ENCODE results near the gene NUF2.
"Not testable (repeated sequence)": the region's sequence is repeated elsewhere in the genome, so short reads cannot be mapped to it uniquely, and the experiment has no call there.

NUF2 gene

DNA sequence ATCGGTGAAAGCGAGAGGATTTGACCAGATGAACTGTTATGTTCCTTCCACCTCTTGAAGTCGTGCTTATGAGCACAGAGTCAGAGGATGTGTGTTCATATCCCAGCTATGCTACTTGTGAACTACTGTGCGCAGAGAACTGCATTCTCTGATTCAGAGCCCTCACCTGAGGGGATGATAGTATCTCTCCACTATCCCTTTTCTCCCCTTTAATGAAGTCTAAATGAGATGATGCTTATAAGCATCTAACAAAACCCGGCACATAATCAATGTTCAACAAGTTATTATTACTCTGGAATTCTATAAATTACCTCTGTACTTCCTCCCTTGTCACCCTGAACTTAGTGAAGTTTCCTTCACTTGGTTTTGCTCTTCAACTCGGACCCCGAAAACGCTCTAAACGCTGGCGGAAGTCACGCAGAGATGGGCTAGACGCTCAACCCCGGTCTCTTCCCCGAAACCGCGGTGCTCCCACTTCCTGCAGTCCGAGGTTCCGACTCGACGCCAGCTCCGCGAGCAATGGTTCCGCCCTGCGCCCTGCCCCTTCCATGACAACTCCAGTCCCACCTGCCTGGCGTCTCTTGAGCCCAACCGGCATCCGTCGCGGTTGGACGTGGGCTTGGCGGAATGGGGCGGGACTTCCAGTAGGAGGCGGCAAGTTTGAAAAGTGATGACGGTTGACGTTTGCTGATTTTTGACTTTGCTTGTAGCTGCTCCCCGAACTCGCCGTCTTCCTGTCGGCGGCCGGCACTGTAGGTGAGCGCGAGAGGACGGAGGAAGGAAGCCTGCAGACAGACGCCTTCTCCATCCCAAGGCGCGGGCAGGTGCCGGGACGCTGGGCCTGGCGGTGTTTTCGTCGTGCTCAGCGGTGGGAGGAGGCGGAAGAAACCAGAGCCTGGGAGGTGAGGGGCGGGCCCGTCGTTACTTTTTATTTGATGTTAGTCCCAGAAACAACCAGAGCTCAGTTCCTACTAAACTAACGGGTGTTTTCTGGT lies at the start of gene NUF2:
NUF2 (plus strand) TSS at position 644 of the 995 bp plus-strand sequence. CDS start 4,098 bp downstream, outside the sequence.
- POLR2A ChIA-PET (ENCODE audit: low non-redundant PET) = interaction anchor here (0.6 kb wide), 1 partner anchor 43 kb away, joined by 4 read pairs; no protein-coding TSS in a partner anchor
- CTCF ChIA-PET = interaction anchor here (0.7 kb wide), 1 partner anchor 250 kb away, joined by 3 read pairs; no protein-coding TSS in a partner anchor
- peak; percentile 96 for DNase-seq (ENCODE audit: low spot score)
- H3K27ac ChIP-seq = peak within 1 kb of the TSS; percentile 93
- TF ChIP-seq, protein P1, sequence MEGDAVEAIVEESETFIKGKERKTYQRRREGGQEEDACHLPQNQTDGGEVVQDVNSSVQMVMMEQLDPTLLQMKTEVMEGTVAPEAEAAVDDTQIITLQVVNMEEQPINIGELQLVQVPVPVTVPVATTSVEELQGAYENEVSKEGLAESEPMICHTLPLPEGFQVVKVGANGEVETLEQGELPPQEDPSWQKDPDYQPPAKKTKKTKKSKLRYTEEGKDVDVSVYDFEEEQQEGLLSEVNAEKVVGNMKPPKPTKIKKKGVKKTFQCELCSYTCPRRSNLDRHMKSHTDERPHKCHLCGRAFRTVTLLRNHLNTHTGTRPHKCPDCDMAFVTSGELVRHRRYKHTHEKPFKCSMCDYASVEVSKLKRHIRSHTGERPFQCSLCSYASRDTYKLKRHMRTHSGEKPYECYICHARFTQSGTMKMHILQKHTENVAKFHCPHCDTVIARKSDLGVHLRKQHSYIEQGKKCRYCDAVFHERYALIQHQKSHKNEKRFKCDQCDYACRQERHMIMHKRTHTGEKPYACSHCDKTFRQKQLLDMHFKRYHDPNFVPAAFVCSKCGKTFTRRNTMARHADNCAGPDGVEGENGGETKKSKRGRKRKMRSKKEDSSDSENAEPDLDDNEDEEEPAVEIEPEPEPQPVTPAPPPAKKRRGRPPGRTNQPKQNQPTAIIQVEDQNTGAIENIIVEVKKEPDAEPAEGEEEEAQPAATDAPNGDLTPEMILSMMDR (conservative IDR thresholded peaks at IDR 0.05; ENCODE audit: low read depth) = no peak

DNA sequence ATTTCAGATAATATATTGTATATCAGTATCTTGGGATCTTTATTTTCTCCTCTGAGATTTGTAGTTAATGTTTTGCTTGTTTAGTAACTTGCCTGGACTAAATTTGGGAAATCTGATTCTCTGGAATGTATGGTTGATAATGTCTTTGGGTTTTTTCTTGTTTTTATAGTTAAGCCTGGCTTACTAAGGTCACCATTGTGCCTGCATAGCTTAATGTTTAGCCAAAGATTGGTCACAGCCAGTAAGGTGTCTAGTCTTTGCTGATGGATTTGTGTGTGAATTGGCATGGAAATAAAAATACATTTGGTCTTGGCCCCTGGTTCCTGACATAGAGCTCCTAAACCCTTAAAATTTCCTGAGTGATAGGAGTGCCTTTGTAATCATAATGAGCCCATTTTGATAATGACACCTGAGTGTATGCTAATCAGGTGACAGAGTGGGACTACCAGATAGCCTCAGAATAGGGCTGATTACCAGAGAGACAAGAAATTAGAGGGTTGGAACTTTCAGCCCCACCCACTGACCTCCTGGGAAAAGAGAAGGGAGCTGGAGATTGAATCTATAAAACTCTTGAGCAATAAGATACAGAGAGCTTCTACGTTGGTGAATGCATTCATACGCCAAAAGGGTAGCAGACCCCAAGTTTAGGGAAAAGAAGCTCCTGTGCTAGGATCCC lies 47.9 kb upstream of the NUF2 start:
- TF ChIP-seq, protein P1 (conservative IDR thresholded peaks at IDR 0.05; ENCODE audit: low read depth) = no peak
- ChIA-PET CTCF (no interaction called here), POLR2A (ENCODE audit: low non-redundant PET) (no interaction called here)
- H3K27ac ChIP-seq = no peak overlapping the region
- DNase-seq (ENCODE audit: low spot score) = no peak

DNA sequence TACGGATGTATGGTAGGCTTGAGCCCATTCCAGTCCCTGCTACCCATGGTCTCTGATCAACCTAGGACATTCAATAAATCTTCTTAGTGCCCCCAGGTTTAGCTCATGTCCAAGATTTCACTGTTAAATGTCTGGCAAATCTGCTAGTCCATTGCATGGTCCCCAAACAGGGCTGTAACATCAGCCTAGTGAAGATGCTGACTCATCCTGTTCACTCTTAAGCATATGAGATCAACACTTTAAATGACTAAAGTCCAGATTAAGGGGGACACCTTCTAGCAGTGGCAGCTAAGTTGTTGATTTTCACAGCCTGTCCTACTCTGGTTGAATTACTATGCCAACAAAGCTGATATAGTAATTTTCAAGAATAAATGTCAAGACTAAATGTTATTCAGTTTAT lies 46.5 kb upstream of the NUF2 start:
- H3K27ac ChIP-seq = no peak overlapping the region
- ChIA-PET POLR2A (ENCODE audit: low non-redundant PET) (no interaction called here), CTCF (no interaction called here)
- TF ChIP-seq, protein P1 (conservative IDR thresholded peaks at IDR 0.05; ENCODE audit: low read depth) = no peak
- no peak for DNase-seq (ENCODE audit: low spot score)

DNA sequence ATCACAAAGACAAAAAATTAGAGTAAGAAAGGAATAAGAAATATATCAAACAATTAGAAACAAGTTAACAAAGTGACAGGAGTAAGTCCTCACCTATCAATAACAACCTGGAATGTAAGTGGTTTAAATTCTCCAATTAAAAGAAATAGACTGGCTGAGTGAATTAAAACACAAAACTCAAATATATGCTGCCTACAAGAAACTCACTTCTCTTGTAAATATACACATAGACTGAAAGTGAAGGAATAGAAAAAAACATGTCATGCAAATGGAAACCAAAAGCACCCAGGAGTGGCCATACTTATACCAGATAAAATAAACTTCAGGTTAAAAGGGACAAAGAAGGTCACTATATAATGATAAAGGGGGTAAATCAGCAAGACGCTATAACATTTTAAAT lies 43.2 kb upstream of the NUF2 start:
- no peak overlapping the region for H3K27ac ChIP-seq
- POLR2A ChIA-PET (ENCODE audit: low non-redundant PET) = no interaction called here
- CTCF ChIA-PET = no interaction called here
- TF ChIP-seq, protein P1 (conservative IDR thresholded peaks at IDR 0.05; ENCODE audit: low read depth) = no peak
- no peak for DNase-seq (ENCODE audit: low spot score)

DNA sequence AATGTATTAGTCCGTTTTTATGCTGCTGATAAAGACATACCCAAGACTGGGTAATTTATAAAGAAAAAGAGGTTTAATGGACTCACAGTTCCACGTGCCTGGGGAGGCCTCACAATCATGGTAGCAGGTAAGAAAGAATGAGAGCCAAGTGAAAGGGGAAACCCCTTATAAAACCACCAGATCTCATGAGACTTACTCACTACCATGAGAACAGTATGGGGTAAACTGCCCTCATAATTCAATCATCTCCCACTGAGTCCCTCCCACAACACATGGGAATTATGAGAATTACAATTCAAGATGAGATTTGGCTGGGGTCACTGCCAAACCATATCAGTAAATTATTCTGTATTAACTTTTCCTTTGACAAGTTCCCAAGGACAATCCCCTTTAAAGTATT lies 36.9 kb upstream of the NUF2 start:
- POLR2A ChIA-PET (ENCODE audit: low non-redundant PET); DNase-seq (ENCODE audit: low spot score); H3K27ac ChIP-seq; CTCF ChIA-PET: not testable (repeated sequence)

DNA sequence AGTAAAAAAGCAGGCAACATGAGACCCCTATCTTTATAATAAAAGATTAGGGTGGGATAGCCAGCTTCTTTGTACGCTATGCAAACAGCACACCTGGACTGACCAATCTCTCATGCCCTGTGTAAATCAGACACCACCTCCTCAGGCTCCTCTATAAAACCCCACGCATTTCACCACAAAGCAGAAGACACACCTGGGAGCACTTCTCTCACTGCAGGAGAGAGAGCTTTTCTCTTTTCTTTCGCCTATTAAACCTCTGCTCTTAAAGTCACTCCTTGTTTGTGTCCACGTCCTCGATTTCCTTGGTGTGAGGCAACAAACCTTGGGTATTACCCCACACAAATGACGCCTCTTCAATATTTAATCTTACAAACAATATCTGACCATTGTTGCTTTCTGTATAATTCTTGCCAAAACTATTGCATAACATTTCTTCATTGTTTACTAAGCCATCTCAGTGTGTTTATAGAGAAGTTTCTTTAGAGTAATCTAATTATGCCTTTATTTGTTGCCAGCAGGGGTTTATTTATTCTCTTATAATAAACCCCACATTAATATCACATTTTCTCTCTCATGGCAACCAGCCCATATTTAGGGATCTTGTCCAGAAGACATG lies 31.6 kb upstream of the NUF2 start:
- no peak overlapping the region for H3K27ac ChIP-seq
- DNase-seq (ENCODE audit: low spot score) = no peak
- CTCF ChIA-PET = no interaction called here
- TF ChIP-seq, protein P1 (conservative IDR thresholded peaks at IDR 0.05; ENCODE audit: low read depth) = no peak
- POLR2A ChIA-PET (ENCODE audit: low non-redundant PET) = no interaction called here
